HG03175 (cell line): ENCODE results near the gene REXO4.
"Not testable (repeated sequence)": the region's sequence is repeated elsewhere in the genome, so short reads cannot be mapped to it uniquely, and the experiment has no call there.

ENCODE experiments used
- ATAC-seq: cut with Tn5 transposase; IDR thresholded peaks from one replicate; pipeline ENCODE4 v1.9.1; 2021; ENCODE audit warnings: mild to moderate bottlenecking, moderate library complexity; ENCODE audit not compliant: unreplicated experiment

The REXO4 gene

GRCh38 chr9:133390713-133391112 lies 27.1 kb downstream of the REXO4 start:
- ATAC-seq: no peak

DNA sequence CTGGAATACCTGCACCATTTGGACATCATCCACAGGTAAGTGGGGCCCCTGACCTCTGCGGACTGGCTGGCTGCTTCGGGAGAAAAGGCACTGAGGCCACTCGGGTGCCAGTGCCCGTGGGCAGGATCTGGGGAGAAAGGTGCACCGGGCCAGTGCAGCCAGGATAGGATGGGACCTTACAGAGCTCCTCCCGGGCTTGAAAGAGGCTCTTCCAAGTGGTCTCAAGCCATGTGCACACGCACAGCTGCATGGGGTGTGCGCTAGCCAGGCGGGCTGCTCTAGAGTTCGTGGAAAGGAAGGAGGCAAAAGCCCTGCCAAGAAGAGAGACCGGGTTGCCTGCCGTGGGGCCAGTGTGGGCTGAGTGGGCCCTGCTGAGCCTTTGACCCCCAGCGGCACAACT lies 28.2 kb downstream of the REXO4 start:
- ATAC-seq: no peak

- no peak for ATAC-seq
Measured at GRCh38 chr9:133389025-133389557, 28.7 kb downstream of the REXO4 start.

DNA sequence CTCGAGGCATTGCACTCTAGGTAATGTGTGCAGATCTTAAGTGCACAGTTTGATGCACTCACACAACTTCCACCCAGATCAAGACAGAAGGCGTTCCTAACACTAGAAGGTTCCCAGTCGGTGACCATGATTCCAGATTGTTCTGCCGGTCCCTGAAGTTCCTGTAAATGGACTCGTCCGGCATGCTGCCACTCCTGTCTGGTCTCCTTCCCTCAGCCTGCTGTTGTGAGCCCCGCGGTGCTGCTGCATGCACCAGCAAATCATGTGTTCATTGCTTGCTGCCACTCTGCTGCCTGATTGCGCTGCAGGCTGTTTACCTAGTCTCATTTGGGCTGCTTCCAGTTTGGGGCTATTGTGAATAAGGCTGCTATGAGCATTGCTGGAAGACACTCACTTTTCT lies 30.1 kb downstream of the REXO4 start:
- no peak for ATAC-seq

DNA sequence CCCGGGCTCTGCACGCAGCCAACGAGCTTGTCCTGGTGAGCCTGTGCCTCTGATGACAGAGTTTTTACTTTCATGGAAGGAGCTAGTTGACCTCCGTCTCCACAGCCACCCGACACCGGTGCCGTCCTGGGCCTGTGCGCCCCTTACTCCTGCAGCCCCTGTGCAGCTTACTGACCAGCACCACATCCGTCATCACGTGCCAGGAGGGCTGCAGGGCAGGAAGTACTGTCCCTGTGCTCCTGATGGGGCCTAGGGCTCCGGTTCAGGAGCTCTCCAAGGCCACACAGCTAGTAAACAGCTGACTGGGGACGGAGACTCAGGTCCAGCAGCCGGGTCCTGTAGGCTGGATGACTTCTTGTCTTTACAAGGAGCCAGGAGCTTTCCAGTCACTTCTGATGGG lies 31.5 kb downstream of the REXO4 start:
- no peak for ATAC-seq

DNA sequence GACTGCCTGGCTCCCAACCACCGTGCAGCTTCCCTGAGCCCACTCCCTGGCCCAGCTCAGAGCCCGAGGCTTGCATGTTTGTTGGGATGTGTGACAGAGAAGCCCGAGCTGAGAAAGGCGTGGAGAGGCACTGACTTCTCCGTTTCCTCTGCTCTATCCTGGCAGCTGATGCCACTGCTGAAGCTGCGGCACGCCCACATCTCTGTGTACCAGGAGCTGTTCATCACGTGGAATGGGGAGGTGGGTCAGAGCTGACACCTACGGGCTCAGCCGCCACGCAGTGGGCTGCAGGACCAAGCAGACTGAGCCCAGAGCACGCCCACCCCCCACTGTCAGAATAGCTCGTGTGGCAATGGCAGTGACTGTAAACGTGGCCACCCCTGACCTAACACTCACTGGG lies 32.4 kb downstream of the REXO4 start:
- ATAC-seq: no peak

DNA sequence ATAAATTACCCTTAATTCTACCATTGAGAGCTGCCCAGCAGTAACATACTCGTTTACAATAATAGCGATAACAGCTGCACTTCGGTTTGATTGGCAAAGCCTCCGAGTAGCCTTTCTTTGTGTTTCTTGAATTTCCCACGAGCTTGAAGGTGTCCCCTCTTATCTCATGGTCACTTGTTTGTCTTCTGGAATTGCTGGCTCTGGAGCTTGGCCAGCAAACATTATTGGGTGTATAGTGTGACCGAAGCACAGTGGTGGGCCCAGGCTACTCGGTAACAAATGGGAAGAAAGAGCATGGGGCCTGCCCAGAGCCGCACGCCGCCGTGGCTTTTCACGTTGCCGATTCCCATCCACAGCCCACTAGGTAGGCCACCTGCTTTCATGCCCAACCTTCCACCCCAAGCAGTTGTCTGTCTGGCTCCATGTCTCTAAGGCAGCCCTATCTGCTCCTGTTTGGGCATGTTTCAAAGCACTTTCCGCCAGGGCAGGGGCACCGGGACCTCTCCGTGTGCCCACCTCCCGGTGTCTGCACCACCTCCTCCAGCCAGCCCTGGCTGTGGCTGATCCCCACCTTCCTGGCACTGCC lies 33.0 kb downstream of the REXO4 start:
- ATAC-seq: no peak

GRCh38 chr9:133383438-133383837 lies 34.4 kb downstream of the REXO4 start:
- no peak for ATAC-seq

DNA sequence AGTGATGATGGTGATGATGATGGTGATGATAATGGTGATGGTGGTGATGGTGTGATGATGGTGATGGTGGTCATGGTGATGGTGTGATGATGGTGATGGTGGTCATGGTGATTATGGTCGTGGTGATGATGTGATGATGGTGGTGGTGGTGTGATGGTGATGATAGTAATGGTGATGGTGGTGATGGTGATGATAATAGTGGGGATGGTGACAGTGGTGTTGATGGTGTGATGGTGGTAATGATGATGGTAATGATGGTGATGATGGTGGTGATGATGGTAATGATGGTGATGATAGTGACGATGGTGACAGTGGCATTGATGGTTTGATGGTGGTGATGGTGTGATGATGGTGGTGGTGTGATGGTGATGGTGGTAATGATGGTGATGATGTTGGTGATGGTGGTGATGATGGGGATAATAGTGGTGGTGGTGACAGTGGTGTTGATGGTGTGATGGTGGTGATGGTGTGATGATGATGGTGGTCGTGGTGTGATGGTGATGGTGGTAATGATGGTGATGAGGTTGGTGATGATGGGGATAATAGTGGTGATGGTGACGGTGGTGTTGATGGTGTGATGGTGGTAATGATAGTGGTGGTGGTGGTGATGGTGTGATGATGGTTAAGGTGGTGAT lies 35.2 kb downstream of the REXO4 start:
- ATAC-seq: no peak

- ATAC-seq: no peak
Measured at GRCh38 chr9:133380734-133381133, 37.1 kb downstream of the REXO4 start.

GRCh38 chr9:133379153-133380086 lies 38.4 kb downstream of the REXO4 start:
- no peak for ATAC-seq

DNA sequence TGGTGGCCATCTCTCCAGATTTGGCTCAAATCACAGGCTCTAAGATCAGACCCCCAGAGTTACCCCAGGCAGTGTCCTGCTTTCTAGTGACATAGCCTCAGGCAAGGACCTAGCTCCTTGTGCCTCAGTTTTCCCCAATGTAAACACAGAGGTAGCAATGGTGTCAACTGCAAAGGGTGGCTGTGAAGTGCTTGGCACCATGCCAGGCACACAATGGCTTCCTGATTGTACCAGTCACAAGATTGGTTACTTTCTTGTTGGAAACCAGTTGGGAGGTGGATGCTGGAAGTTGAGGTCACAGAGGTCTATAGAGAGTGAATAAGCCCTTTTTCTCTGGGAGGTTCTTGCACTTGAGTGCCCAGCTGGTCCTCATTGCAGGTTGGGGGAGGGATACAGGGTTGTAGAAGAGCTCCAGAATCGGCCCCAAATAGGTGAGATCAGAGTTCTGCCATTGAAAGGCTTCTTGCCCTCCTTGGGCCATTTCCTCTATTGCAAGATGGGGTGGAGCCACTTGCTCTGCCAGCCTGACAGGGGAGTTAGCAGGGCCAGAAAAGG lies 39.3 kb downstream of the REXO4 start:
- no peak for ATAC-seq

- no peak for ATAC-seq
Measured at GRCh38 chr9:133377721-133378216, 40.0 kb downstream of the REXO4 start.

GRCh38 chr9:133377280-133377679 lies 40.5 kb downstream of the REXO4 start:
- ATAC-seq: not testable (repeated sequence)

GRCh38 chr9:133375724-133376654 lies 41.8 kb downstream of the REXO4 start, which contains the start of the genes STKLD1 and SURF4:
Gene STKLD1 (plus strand): TSS chr9:133376366. CDS start chr9:133376474, 108 bp downstream.
Gene SURF4 (minus strand): TSS chr9:133376060. CDS start chr9:133375969, 91 bp downstream.
- ATAC-seq: peak; percentile 89

DNA sequence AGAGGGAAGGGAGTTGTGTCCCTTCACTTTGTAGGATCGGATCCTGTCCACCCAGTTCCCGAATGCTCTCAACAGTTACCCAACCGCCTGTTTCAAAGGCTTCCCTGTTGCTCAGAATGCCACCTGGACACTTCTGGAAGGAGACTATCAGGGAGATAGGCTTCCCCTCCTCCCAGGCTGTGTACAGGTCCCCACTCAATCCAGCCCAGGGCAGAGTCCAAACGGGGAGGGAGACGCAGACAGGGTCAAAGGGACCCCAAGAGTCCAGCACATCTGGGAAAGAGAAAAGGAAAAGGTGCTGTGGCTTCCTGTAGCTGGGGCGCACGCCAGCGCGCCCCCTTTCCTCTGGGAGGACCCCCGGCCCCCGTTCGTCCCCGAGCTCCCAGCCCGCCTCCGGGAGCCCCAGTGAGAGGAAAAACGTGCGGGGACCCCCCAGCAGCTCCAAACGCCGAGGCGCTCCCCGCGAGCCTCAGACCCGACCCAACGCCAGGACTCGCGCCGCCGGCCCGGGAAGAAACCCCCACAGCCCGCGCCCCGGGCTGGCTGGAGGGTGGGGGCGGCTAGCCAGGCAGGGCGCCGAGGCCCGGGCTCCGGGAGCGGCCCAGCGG lies 42.6 kb downstream of the REXO4 start:
- peak; percentile 21 for ATAC-seq

- ATAC-seq: no peak
Measured at GRCh38 chr9:133374612-133375115, 43.1 kb downstream of the REXO4 start.

GRCh38 chr9:133372144-133372543 lies 45.7 kb downstream of the REXO4 start:
- ATAC-seq: no peak

- no peak for ATAC-seq
Measured at GRCh38 chr9:133371261-133371711, 46.5 kb downstream of the REXO4 start.
